ENCODE measurements around the gene AGAP1.

The AGAP1 gene

DNA sequence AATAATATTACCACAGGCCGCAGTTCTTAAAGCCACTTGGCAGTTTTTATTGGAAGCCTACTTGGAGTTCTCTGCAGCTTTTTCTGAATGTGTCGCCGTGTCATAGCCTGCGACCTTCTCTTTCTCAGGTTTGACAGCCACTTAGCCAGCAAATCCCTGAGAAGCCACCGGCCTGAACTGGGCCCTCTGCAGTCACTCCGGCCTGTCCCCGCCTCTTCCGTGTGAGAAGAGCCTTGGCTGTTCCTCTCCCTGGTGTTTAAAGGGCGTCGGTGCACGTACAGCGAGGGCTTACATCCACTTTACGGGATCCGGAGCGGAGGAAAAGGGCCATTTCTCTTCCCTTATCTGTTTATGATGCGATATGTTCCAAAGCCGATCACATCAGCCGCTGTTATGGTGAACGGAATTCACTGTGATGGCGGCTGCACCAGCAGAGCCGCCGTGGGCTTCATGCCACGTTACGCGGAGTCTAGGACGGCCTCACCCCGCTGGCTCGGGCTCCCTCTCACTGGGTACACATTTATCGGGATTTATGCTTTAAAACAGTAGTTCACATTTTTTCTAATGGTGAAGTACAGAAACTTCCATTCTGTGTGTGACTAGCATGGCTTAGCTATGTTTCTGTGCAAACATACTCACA lies 607.6 kb downstream of the AGAP1 start:
- no peak for DNase-seq (ENCODE audit: low spot score)

DNA sequence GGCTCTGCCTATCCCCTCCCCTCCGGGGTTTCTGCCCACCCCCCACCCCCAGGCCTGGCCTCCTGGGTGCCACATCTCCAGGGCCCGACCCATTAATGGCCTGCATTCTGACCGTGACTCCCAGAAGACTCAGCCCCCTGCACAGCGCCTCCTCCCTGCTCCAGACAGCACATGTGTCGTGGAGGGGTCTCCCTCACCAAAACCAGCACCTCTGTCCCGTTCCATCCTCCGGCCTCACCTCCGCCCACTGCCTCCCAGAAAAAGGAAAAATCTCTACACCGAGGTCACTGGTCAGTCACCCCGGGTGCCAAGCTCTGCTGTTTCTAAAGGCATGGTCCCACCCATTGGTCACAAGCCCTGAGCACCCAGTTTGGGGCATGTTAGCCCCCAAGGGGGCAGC lies 609.1 kb downstream of the AGAP1 start:
- DNase-seq (ENCODE audit: low spot score), result no peak

DNA sequence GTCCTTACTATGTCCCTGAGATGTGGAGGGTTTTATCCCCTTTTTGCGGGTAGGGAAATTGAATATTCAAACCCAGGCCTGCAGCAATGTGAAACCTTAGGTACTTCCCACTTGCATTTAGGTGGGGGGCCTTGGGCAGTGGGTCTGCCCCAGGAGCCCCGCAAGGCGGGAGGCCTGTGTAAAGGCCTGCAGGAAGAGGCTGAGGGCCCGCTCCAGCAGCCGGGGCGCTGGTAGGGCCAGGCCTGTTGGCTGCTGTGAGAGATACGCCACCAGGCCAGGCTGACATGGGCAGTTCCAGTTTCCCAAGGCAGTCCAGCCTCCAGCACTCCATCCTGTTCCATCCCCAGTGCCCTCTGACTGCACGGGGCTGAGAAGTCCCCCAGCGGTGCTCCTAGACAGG lies 610.1 kb downstream of the AGAP1 start:
- no peak for DNase-seq (ENCODE audit: low spot score)

DNA sequence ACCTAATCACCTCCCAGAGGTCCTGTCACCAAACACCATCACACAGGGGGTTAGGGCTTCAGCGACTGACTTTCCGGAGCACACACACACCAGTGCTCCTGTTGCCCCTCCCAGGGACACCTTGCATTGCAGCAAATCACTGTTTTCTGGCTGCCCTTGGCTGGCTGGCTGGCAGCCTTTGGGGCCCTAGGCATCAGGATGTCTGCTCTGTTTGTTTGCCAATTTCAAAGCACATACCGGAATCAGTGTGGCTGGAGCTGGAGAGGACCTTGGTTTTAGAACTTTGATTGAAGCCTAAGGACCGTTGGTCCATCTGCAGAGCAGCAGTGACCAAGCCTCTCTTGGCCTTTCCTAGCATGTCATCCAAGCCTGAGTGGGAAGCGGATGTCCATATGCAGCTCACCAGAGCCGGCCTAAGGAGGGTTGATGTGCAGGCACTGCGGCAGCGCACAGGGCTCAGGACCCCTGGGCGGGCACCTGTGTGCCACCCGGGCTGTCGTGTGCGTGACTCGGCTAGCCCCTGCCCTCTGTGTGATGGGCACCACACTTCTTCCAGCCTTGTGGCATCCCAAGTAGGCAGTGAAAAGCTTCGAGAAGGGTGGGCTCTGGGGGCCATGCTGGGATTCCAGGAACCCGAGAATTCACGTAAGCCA lies 612.2 kb downstream of the AGAP1 start:
- no peak for DNase-seq (ENCODE audit: low spot score)

DNA sequence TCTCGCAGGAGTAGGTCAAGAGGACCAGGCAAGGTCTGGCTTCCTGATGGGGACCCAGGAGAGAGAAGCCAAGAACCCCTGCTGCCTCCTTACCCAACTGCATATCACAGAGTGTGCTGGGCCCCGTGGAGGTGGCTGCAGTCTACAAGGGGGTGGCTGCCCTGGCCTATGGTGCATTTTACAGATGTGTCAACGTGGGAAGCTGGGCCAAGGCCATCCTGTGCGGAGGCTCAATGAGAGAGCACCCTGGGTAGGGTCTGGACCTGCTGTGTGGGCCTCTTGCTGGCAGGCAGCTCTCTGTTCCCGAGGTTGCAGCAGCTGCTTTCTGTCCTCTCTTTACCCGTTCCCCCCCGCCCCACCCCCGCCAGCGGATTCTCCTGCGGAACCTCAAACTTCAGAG lies 612.9 kb downstream of the AGAP1 start:
- DNase-seq (ENCODE audit: low spot score), result no peak

DNA sequence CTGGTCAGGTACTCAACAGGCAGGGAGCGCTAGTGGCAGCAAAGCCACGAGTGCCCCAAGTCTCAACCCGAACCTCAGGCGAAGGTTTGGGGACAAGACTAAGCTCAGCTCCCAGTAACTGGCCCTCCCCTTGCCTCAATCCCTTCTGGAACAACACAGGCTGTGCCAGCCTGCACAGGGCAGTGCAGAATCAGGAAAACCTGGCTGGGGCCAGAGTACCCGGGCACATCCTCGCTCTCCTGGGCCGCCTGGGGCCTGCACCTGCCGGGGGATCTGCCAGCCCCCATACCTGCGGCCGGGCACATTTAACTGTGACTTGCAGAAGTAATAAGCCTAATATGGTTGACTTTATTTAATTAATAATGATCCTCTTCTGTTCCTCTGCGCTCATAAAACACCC lies 613.7 kb downstream of the AGAP1 start:
- DNase-seq (ENCODE audit: low spot score), result no peak

DNA sequence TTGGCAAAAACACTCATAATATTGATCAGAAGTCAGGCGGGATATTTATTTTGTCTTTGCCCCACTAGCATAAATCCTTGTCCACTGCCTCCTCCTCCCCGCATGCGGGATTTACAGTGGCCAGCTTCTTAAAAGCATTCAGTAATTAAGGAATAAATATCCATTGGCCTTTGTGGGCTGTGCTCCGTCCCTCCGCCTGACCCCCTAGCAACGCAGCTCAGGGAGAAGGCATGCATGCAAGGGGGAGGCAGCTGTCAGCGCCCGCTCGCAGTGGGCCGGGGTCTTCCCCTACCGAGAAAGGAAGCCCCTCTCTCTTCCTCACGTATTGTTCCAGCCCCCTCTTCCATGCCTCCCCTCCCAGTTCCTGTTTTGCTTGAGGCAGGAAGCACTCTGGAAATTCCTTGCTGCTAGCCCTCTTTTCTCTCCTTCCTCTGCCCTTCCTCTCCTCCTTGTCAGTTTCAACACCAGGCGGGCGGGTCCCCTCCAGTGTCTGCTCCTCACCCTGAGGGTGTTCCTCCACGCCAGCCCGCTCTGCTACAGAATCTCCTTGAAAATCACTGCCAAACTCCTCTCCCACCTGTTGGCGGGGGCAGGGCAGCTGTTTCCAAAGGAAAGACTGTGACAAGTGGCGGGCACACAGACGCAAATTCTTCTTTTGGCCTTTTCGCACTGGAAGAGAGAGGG lies 614.2 kb downstream of the AGAP1 start:
- no peak for DNase-seq (ENCODE audit: low spot score)

DNA sequence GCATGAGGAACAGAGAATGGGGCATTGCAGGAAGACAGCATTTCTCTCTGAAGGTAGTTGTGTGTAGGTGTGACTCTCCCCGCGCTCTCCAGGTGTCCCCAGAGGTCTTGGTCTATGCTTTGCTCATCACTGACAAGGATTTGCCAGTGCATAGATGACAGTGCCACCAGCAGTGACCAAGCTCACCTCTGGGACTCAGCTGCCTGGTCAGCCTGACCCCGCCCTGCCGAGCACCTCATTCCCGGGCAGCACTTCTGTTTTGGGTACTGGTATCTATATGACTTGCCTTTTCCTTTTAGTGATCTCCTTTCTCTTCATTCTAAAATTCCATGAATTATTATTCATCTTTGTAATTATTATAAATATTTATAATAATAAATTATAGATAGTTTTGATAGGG lies 615.2 kb downstream of the AGAP1 start:
- no peak for DNase-seq (ENCODE audit: low spot score)

DNA sequence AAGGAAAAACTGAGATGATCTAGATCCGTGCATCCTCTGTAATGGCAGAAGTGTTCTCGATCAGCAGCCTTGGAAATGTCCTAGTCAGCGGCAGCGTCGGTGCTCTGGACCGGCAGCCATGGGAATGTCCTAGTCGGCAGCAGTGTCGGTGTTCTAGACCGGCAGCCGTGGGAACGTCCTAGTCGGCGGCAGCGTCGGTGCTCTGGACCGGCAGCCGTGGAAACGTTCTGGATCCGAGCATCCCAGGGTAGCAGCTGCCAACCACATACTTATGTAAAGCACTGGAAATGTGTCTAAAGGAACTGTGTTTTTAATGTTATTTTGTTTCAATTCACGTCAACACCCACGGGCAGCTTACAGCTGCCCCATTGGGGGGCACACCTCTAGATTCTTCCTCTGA lies 615.6 kb downstream of the AGAP1 start:
- DNase-seq (ENCODE audit: low spot score), result no peak

DNA sequence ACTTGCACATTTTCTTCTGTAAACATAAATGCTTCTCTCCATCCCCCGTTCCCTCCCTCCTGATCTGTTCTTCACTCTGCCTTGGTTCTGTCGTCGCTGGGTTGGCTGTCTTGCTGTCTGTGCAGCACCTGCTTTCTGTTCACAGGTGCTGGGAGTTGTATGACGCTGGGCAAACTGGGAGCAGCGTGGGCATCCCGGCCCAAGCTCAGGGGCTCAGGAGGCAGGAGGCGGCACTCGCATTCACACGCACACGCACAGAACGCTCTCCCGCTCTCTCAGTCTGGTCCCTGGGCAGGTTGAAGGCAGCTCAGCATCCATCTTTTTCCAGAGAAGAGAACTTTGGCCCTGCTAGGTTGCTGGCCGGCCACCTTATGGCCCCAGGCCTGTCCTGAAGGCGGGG lies 618.6 kb downstream of the AGAP1 start:
- no peak for DNase-seq (ENCODE audit: low spot score)

DNA sequence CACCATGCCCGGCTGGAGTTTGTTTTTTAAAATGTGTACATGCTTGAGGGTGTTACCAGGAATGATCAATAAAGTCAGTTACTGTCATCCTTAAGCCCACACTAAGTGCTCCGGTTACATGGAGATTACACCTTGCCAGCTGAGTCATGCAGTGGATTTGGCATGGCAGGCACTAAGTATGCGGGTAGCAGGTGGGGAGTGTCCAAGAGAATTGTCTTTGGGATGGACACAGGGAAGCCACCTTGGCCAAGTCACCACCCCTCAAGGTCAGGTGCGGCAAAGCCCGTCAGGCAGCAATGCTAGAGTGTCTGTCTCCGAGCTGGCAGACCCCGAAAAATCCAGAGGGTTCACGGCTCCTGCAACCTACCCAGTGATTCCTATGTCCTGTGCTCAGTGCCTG lies 619.6 kb downstream of the AGAP1 start:
- DNase-seq (ENCODE audit: low spot score), result no peak

DNA sequence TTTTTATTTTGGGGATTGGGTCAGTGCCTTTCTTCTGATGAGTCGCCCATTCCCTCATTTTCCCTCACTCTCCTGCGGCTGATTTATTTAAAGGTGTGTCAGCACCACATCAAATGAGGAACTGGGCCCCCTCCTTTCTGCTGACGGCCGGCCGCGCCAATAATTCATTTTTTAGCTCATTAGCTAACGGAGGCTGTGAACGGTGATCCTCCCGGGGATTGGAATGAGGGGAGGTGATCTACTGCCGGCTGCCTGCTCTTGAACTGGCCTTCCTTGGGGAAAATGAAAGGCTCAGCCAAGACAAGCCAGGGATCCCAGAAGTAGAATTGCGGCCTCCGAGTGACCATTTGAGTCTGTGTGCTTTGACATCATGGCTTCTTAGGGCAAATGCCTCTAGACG lies 620.1 kb downstream of the AGAP1 start:
- DNase-seq (ENCODE audit: low spot score), result no peak

DNA sequence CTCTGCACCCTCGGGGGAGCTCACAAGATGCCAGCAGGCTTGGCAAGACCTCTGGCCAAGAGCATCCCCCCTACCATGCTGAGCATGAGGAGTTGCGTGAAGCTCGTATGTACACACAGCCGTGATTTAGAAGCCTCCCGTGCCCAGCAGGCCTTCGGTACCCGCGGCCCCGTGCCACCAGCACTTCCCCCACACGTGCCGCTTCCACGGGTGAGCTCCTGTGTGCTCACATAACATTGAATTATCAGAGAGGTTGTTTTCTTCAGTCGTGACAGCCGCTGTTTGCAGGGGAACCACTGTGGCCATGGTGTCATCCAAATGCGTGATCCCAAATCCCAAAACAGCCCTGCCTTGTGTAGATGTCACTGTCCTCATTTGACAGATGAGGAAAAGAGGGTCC lies 621.1 kb downstream of the AGAP1 start:
- no peak for DNase-seq (ENCODE audit: low spot score)

DNA sequence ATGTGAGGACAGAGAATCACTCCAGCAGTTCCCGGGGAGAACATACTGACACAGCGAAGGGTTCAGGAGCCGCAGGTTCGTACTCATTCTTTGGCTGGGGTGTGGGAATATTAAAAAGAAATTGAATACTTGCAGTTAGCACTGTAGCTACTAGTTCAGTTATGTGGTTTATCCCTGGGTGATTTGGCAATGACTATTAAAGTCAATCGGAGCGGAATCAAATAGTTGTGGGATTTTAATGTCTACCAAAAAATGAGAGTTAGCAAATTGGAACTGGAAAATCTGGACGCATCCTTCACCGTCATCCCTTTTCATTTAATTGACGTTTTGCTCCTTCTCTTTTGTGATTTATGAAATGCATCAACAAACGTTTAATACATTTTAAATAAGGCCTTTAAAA lies 623.6 kb downstream of the AGAP1 start:
- no peak for DNase-seq (ENCODE audit: low spot score)

DNA sequence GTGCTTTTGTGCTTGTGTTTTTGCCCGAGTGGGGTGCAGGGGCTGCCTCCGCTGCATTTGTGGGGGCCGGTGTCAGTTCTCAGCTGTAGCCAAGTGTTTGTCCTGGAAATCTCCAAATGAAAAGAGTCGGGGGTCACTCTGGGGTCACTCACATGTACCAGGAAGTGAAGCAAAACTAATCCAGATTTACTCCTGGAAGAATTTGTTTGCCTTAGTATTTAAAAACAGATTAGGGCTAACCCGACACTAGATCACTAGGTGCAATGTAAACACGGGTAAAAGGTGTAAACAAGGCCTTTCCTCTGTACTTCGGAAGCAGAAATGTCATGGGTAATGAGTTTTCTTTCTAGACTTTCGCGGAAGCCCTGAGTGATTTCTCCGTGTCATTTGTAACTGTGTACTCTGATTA lies 624.0 kb downstream of the AGAP1 start:
- DNase-seq (ENCODE audit: low spot score), result no peak

DNA sequence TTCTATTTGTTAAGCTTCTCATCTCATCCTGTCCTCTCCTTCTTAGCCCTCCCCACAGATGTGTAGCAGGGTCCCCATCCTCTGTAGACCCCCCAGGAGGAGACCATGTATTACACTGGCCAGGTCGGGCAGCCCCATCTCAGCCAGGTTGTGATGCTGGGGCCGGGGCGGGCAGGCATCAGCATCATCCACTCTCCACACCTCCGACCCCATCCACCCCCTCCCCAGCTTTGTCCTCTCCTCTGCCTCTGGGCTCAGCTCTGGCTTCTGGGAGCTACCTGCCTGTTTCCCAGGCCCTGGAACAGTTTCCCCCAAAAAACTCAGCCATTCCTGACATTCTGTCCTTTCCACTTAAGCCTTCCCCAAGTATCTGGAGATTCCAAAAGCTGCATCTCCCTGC lies 625.2 kb downstream of the AGAP1 start:
- DNase-seq (ENCODE audit: low spot score), result no peak

DNA sequence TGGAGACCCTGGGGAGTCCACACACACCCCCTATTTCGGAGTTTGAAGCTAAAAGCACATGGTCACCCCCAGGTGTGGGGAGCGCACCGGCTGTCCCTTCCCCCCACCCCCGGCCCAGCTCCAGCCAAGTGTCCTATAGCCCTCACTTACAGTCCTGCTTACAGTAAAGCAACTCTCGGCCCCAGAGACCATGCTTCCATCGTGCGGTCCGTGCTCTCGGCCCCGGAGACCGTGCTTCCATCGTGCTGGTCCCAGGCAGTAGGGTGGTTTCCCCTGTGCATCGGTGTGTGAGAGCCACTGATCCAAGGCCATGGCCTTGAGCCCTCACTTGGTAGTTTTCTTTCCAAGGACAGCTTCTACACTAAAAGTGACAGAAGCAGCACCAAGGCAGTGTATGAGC lies 625.6 kb downstream of the AGAP1 start:
- DNase-seq (ENCODE audit: low spot score), result no peak

DNA sequence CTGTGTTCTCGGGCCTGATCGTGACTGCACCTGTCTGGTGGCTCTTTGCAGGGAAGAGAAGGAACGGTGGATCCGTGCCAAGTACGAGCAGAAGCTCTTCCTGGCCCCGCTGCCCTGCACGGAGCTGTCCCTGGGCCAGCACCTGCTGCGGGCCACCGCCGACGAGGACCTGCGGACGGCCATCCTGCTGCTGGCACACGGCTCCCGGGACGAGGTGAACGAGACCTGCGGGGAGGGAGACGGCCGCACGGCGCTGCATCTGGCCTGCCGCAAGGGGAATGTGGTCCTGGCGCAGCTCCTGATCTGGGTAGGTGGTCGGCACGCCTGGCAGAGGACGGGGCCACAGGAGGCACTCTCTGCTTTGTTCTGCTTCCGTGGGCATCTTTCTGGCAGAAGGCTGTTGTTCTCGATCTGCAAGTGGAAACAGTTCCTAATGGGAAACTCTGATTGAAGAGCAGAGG lies 626.3 kb downstream of the AGAP1 start:
- no peak for DNase-seq (ENCODE audit: low spot score)

DNA sequence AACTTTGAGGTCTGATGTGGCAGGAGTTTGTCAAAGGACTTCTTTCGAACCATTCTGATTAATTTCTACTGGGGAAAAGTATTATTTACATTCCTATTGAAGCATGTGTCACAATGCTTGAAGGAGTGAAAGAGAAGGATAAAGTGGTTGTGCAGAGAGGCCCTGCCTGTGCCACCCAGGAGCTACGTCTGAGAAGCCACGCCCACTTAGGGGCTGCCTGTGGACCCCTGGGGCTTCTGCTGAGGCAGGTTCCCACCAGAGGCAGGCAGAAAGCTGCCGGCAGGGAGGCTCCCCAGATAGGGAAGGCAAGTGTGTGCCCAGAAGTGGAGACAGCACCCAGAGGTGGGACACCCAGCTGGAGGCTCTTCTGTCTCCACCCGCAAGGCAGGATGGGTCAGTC lies 627.0 kb downstream of the AGAP1 start:
- no peak for DNase-seq (ENCODE audit: low spot score)

DNA sequence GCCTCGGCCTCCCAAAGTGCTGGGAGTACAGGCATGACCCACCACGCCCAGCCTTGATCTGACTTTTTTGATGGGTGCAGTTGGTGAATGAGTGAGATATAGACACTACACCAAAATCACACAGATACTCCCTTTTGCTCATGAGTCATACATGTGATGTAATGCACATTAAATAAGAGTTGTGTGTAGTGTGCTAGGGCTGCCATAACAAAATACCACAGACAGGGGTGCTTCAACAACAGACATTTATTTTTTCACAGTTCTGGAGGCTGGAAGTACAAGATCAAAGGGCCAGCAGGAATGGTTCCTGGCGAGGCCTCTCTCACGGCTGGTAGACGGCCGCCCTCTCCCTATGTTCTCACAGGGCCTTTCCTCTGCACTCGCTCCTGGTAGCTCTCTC lies 627.7 kb downstream of the AGAP1 start:
- no peak for DNase-seq (ENCODE audit: low spot score)

DNA sequence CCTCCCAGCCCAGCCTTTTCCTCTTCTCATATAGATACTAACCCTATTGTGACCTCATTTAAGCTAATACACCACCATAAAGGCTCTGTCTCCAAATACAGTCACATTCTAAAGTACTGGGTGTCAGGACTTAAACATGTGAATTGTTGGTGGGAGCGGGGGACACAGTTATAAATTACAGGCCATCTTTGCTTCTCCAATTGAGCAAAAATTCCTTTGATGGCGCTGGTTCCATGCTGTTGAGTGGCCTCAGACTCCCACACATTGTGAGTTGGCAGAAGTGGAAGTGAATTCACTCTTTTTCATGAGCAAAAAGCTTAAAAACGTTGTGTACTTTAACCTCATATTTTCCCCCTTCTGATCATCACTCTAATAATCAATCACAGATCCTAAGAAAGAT lies 628.4 kb downstream of the AGAP1 start:
- DNase-seq (ENCODE audit: low spot score), result no peak

DNA sequence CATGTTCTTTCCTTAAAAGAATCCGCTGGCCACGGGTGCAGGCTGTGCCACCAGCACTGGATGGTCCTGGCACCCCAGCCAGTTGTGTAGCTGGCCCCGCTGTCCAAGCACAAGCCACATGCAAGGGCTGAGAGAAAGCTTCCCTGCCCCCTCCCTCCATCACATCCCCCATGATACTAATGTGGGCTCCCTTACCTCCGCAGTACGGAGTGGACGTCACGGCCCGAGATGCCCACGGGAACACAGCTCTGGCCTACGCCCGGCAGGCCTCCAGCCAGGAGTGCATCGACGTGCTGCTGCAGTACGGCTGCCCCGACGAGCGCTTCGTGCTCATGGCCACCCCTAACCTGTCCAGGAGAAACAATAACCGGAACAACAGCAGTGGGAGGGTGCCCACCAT lies 629.9 kb downstream of the AGAP1 start:
- DNase-seq (ENCODE audit: low spot score), result no peak

DNA sequence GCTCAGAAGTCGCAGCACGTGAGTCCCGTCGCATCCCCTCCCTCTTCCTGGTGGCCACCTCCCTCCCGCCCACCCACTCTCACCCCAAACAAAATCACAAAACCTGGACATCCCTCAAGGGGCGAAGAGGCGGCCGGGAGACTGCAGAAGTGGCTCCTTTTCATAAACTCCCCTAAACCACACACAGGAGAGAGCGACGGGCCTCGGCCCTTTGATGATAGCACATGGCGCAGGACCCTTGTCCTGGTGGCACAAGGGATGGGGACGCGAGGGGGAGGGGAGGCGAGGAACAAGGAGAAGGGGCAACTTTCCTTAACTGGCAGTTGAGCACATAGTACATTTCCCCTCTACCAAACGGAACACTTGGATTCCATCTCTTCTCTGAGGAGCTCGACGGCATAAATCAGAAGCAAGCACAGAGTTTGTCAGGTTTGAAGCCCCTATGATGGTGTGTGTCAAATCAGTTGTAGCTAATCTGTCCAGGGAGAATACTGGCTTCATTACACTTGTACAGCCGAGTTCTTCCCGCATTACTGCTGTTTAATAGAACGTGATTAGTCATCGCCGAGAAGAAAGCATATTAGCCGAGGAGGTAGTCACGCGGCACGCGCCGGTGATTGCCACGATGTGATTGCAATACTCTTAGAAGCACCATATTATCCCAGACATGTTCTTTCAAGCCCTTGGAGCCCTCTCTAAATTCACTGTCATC lies 630.5 kb downstream of the AGAP1 start:
- no peak for DNase-seq (ENCODE audit: low spot score)
